H9 (cell line): ENCODE data around the gene CD47. TPM values are rescaled to one million over a fixed set of nuclear protein-coding genes. Genes with fewer than 3 reads are reported as not detected.

Experiments used
- DNase-seq: peaks from one replicate; pipeline ENCODE4 v3.0.0-alpha.2; 2017
- H2AFZ ChIP-seq: one replicate; pipeline ENCODE4 v1.6.1; 2013; ENCODE audit warnings: mild to moderate bottlenecking, low read length, control low read depth, moderate library complexity
- H2AK5ac ChIP-seq: 2 replicates; pipeline ENCODE4 v1.6.1; 2013; ENCODE audit warnings: low read length, control low read depth, mixed read lengths; ENCODE audit not compliant: insufficient read length
- H2BK120ac ChIP-seq: one replicate; pipeline ENCODE4 v1.6.1; 2013; ENCODE audit warnings: low read depth, mild to moderate bottlenecking, low read length, control low read depth, inconsistent platforms; ENCODE audit not compliant: poor library complexity, severe bottlenecking
- H2BK12ac ChIP-seq: 2 replicates; pipeline ENCODE4 v1.6.1; 2013; ENCODE audit warnings: low read length, control low read depth, mixed read lengths, low read depth; ENCODE audit not compliant: insufficient read length
- H2BK15ac ChIP-seq: 2 replicates; pipeline ENCODE4 v1.6.1; 2013; ENCODE audit warnings: low read depth, low read length, control low read depth
- H2BK20ac ChIP-seq: one replicate; pipeline ENCODE4 v1.6.1; 2013; ENCODE audit warnings: low read depth, mild to moderate bottlenecking, low read length, control low read depth, inconsistent platforms; ENCODE audit not compliant: poor library complexity, severe bottlenecking
- H2BK5ac ChIP-seq: 2 replicates; pipeline ENCODE4 v1.6.1; 2013; ENCODE audit warnings: low read length, control low read depth, mixed read lengths; ENCODE audit not compliant: insufficient read length
- H3K14ac ChIP-seq: 2 replicates; pipeline ENCODE4 v1.6.1; 2013; ENCODE audit warnings: low read length, control low read depth; ENCODE audit not compliant: insufficient read depth
- H3K18ac ChIP-seq: 2 replicates; pipeline ENCODE4 v1.6.1; 2013; ENCODE audit warnings: low read depth, mild to moderate bottlenecking, mixed read lengths, low read length, control low read depth; ENCODE audit not compliant: insufficient read length
- H3K23ac ChIP-seq: 2 replicates; pipeline ENCODE4 v1.6.1; 2013; ENCODE audit warnings: low read length, control low read depth, mixed read lengths, low read depth; ENCODE audit not compliant: insufficient read length
- H3K23me2 ChIP-seq: 2 replicates; pipeline ENCODE4 v1.6.1; 2013; ENCODE audit warnings: low read depth, mild to moderate bottlenecking, mixed read lengths, low read length, control low read depth; ENCODE audit not compliant: insufficient read length, poor library complexity, severe bottlenecking
- H3K27ac ChIP-seq: 2 replicates; pipeline ENCODE4 v1.5.1; 2013; ENCODE audit warnings: low read length, control low read depth, mixed read lengths, low read depth; ENCODE audit not compliant: insufficient read length
- H3K27me3 ChIP-seq: 2 replicates; pipeline ENCODE4 v1.6.1; 2013; ENCODE audit warnings: low read length, control low read depth, inconsistent platforms; ENCODE audit not compliant: insufficient read depth
- H3K4ac ChIP-seq: 2 replicates; pipeline ENCODE4 v1.6.1; 2013; ENCODE audit warnings: low read depth, mild to moderate bottlenecking, control low read depth, inconsistent platforms, low read length, moderate library complexity
- H3K4me1 ChIP-seq: 2 replicates; pipeline ENCODE4 v1.6.1; 2013; ENCODE audit warnings: low read length, control low read depth, inconsistent platforms; ENCODE audit not compliant: insufficient read depth
- H3K4me2 ChIP-seq: 2 replicates; pipeline ENCODE4 v1.6.1; 2013; ENCODE audit warnings: low read length, control low read depth, mixed read lengths; ENCODE audit not compliant: insufficient read length, insufficient read depth
- H3K56ac ChIP-seq: 2 replicates; pipeline ENCODE4 v1.6.1; 2013; ENCODE audit warnings: low read depth, mild to moderate bottlenecking, mixed read lengths, low read length, control low read depth; ENCODE audit not compliant: insufficient read length
- H3K79me1 ChIP-seq: 2 replicates; pipeline ENCODE4 v1.6.1; 2013; ENCODE audit warnings: low read depth, mild to moderate bottlenecking, moderate library complexity, low read length, control low read depth, inconsistent platforms; ENCODE audit not compliant: insufficient read depth, poor library complexity, severe bottlenecking
- H3K79me2 ChIP-seq: 2 replicates; pipeline ENCODE4 v1.6.1; 2013; ENCODE audit warnings: low read length, control low read depth, inconsistent platforms; ENCODE audit not compliant: insufficient read depth
- H3K9ac ChIP-seq: 2 replicates; pipeline ENCODE4 v1.6.1; 2013; ENCODE audit warnings: low read length, control low read depth, mixed read lengths; ENCODE audit not compliant: insufficient read length; ENCODE audit errors: extremely low read depth
- H3K9me3 ChIP-seq: one replicate; pipeline ENCODE4 v1.6.1; 2013; ENCODE audit warnings: low read depth, low read length, inconsistent platforms; ENCODE audit not compliant: control insufficient read depth
- H3T11ph ChIP-seq: one replicate; pipeline ENCODE4 v1.6.1; 2013; ENCODE audit warnings: mild to moderate bottlenecking, low read length, control low read depth, inconsistent platforms
- H4K20me1 ChIP-seq: one replicate; pipeline ENCODE4 v1.6.1; 2013; ENCODE audit not compliant: control insufficient read depth, insufficient read length, insufficient read depth
- H4K5ac ChIP-seq: 2 replicates; pipeline ENCODE4 v1.6.1; 2013; ENCODE audit warnings: low read depth, mild to moderate bottlenecking, mixed read lengths, low read length, control low read depth; ENCODE audit not compliant: insufficient read length
- H4K8ac ChIP-seq: replicated peaks from 2 replicates; pipeline ENCODE4 v1.6.1; 2013; ENCODE audit warnings: low read length, control low read depth, mixed read lengths, low read depth; ENCODE audit not compliant: insufficient read length
- H4K91ac ChIP-seq: 2 replicates; pipeline ENCODE4 v1.6.1; 2013; ENCODE audit warnings: low read depth, mild to moderate bottlenecking, moderate library complexity, mixed read lengths, low read length, control low read depth; ENCODE audit not compliant: insufficient read length
- H3K27ac Mint-ChIP-seq, 3 experiments: 2 replicates in 2 of 3; 3 replicates in 1 of 3; pipeline ENCODE4 v1.8.0; 2020 to 2021; ENCODE audit warnings: mixed read lengths in 3 of 3, mild to moderate bottlenecking in 1 of 3, moderate library complexity in 1 of 3
- H3K27me3 Mint-ChIP-seq: 2 replicates; pipeline ENCODE4 v1.8.0; 2021; ENCODE audit warnings: low read depth, mild to moderate bottlenecking, moderate library complexity, mixed read lengths
- H3K36me3 Mint-ChIP-seq, 3 experiments: 2 replicates in 2 of 3; 3 replicates in 1 of 3; pipeline ENCODE4 v1.8.0; 2020 to 2021; ENCODE audit warnings: low read depth in 3 of 3, mixed read lengths in 3 of 3; ENCODE audit not compliant: insufficient read depth in 1 of 3
- H3K4me1 Mint-ChIP-seq, 2 experiments: 2 replicates each; pipeline ENCODE4 v1.8.0; 2020; ENCODE audit warnings: mixed read lengths in 2 of 2
- H3K4me3 Mint-ChIP-seq, 2 experiments: 2 replicates in 1 of 2; 3 replicates in 1 of 2; pipeline ENCODE4 v1.8.0; 2020 to 2021; ENCODE audit warnings: mild to moderate bottlenecking in 2 of 2, mixed read lengths in 2 of 2, moderate library complexity in 1 of 2
- H3K9me3 Mint-ChIP-seq, 2 experiments: 2 replicates in 1 of 2; 3 replicates in 1 of 2; pipeline ENCODE4 v1.8.0; 2020; ENCODE audit warnings: mild to moderate bottlenecking in 2 of 2, mixed read lengths in 2 of 2, moderate library complexity in 1 of 2
- CTCF ChIP-seq: fragments of 200-600 bp; sonication (generic); conservative IDR thresholded peaks from 3 replicates; pipeline ENCODE4 v1.8.0; 2021; ENCODE audit warnings: antibody characterized with exemption, mild to moderate bottlenecking
- WGBS: extraction: QIAGEN DNeasy Blood & Tissue Kit; methylation state at CpG from one replicate; pipeline ENCODE4 v1.1.7; 2013; ENCODE audit warnings: missing lambda C conversion rate, low lambda C conversion rate, mixed read lengths; ENCODE audit not compliant: insufficient read length; ENCODE audit errors: extremely low coverage; 5-methylcytosine and 5-hydroxymethylcytosine counted together
- total RNA-seq: library from RNA; stranded (reverse); gene quantifications from 2 replicates; pipeline ENCODE4 v1.2.1, GENCODE V29; 2021

Gene CD47
- total RNA-seq, 1 experiment from 2014 or later = 15.4 TPM

DNA sequence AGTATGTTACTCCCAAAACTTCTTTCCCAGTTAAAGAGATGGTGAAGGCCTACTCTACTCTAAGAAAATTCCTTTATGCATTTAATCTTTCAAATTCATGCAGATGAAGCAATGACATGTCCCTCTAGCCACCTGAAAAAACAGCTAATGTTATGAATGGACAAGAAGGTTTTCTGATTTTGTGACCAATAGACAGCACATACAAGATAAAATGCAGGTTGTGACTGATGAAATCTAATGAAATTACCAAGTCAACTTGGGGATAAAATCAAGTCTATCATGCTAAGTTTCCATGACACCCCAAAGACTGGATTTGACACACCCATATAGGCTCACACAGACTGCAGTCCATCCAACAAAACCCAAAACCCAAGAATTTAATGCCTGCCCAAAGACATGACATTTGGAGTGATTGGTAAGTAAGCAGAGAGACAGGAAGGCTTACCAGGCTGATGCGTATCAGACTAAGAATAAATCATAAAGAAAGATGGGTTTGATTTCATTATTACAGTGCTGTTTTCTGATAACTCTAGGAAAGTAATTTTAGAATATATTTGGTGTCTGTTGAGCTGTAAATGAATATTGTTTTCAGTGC, 26.4 kb downstream of the CD47 start:
- Histone ChIP-seq H4K8ac (no peak overlapping the region), H3K56ac (no peak overlapping the region), H2BK20ac (no peak overlapping the region), H4K91ac (no peak overlapping the region), H3K4me1 (no peaks in the 10 kb centered on the region; the same call in 1 of the 2 replicates), H3K23ac (no peak overlapping the region), H2BK5ac (no peak overlapping the region), H4K20me1 (no peaks in the 10 kb centered on the region), H3K4me2 (no peak overlapping the region), H3K27me3 (no peaks in the 10 kb centered on the region), H2AK5ac (no peak overlapping the region), H3K23me2 (no peaks in the 10 kb centered on the region), H3K27ac (no peak overlapping the region), H3K79me2 (no peaks in the 10 kb centered on the region), H3K4ac (no peak overlapping the region), H3T11ph (no peak overlapping the region), H2BK12ac (no peak overlapping the region), H3K79me1 (no peaks in the 10 kb centered on the region), H2BK15ac (no peak overlapping the region), H2BK120ac (no peak overlapping the region), H4K5ac (no peak overlapping the region), H3K9ac (no peak overlapping the region), H3K18ac (no peak overlapping the region), H2AFZ (no peak overlapping the region), H3K9me3 (no peaks in the 10 kb centered on the region), H3K14ac (no peak overlapping the region)
- Mint-ChIP-seq H3K27me3 (no peaks in the 10 kb centered on the region), H3K4me3 (no peak overlapping the region), H3K4me1 (0 out of 4 replicates have a peak, but pooled peaks cover 0 to 3% of the 10 kb centered on the region in 2 experiments), H3K27ac (no peak overlapping the region), H3K36me3 (no peaks in the 10 kb centered on the region; a peak in 1 of 7 replicates), H3K9me3 (no peaks in the 10 kb centered on the region)
- DNase-seq = no peak
- no CpG with 5 or more reads among the region's 1 CpG for whole genome bisulfite sequencing
- no peak for TF ChIP-seq CTCF
